ENCODE measurements around the gene HNRNPH2. TPM values are rescaled to one million over a fixed set of nuclear protein-coding genes. Genes with fewer than 3 reads are reported as not detected.

Gene HNRNPH2
- total and polyA plus RNA-seq, 8 donors: 5.5 to 98.4 (median 33.6) TPM

DNA sequence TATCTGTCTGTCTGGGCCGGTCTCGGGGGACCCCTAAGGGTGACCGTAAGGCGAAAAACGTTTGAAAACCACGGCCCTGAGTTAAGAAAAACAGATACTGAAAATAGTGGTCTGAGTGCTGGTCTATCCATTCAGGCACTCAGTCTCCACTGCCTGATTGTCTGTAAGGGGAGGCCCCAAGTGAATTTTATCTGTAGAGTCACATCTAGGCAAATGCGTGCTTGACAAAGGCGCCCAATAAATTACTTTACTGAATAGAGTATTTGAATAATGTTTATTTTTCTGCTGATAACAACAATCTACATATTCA, 465 bp downstream of the HNRNPH2 start:
- Histone ChIP-seq H3K4me3 (peak overlapping the region; percentile 44 to 62 (median 50)), H3K9me3 (peaks cover 0 to 4% (median 0%) of the 10 kb centered on the region in 4 donors), H3K27ac (peak overlapping the region; percentile 73 to 95 (median 90)), H3K36me3 (peaks cover 3 to 20% (median 14%) of the 10 kb centered on the region in 4 donors), H3K27me3 (no peaks in the 10 kb centered on the region), H3K4me1 (peaks cover 0 to 49% (median 17%) of the 10 kb centered on the region in 4 donors)
- TF ChIP-seq POLR2A (IDR thresholded peaks at IDR 0.05) (no peak), CTCF (IDR thresholded peaks at IDR 0.05) (no peak), POLR2AphosphoS5 (IDR thresholded peaks at IDR 0.05) (no peak), EP300 (IDR thresholded peaks at IDR 0.05) (no peak)
- 0 to 34% (median 15%) methylated on average over 7 to 8 of the region's 8 CpGs for WGBS, 5 donors
- no peak for DNase-seq
- intact Hi-C loops (cut with DNase I; ENCODE audit: low total_unique reads): no loop called here

DNA sequence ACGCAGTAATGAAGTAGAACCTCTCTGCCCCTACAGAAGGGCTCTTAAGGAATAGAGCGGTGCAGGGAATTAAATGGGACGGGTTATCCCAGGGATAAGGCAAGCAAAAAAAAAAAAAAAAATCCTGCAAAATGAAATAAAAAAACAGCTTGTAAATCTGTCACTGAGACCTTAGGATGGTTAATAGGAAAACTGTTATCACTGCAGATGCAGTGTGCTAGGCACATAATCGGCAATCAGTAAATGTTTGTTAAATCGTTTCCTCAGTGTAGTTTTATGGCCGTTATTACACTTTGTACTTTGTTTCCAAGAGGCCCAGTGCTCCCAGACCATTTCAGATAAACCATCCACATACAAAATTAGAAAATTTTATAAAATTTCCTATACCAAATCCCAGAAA, 1.0 kb downstream of the HNRNPH2 start:
- Histone ChIP-seq H3K4me1 (peaks cover 0 to 49% (median 17%) of the 10 kb centered on the region in 4 donors), H3K9me3 (peaks cover 0 to 4% (median 0%) of the 10 kb centered on the region in 4 donors), H3K36me3 (peaks cover 3 to 21% (median 14%) of the 10 kb centered on the region in 4 donors), H3K27ac (peak overlapping the region in 4 of 5 donors; percentile 89 to 95 (median 91)), H3K27me3 (no peaks in the 10 kb centered on the region), H3K4me3 (peak overlapping the region; percentile 44 to 62 (median 50))
- TF ChIP-seq POLR2AphosphoS5 (IDR thresholded peaks at IDR 0.05) (no peak), POLR2A (IDR thresholded peaks at IDR 0.05) (no peak), EP300 (IDR thresholded peaks at IDR 0.05) (no peak), CTCF (IDR thresholded peaks at IDR 0.05) (no peak)
- DNase-seq: peak in 1 of 2 donors; percentile 23
- intact Hi-C loops (cut with DNase I; ENCODE audit: low total_unique reads): no loop called here
- 0 to 35% (median 2%) methylated on average over 6 of the region's 6 CpGs for WGBS, 5 donors

GRCh38 chrX:101410461-101410860, 2.4 kb downstream of the HNRNPH2 start:
- peak overlapping the region in 2 of 4 donors; percentile 44 to 51 for H3K4me3 ChIP-seq
- peaks cover 3 to 21% (median 14%) of the 10 kb centered on the region in 4 donors for H3K36me3 ChIP-seq
- H3K4me1 ChIP-seq: peaks cover 0 to 58% (median 20%) of the 10 kb centered on the region in 4 donors
- intact Hi-C loops (cut with DNase I; ENCODE audit: low total_unique reads): no loop called here
- no peaks in the 10 kb centered on the region for H3K27me3 ChIP-seq
- peaks cover 0 to 4% (median 0%) of the 10 kb centered on the region in 4 donors for H3K9me3 ChIP-seq
- H3K27ac ChIP-seq: peak overlapping the region in 2 of 5 donors; percentile 17 to 62
- DNase-seq: peak in 1 of 2 donors; percentile 20
- WGBS, 5 donors: 19 to 45% (median 34%) methylated on average over 7 of the region's 7 CpGs
- TF ChIP-seq CTCF (IDR thresholded peaks at IDR 0.05): no peak
- no peak for TF ChIP-seq POLR2A (IDR thresholded peaks at IDR 0.05)
- TF ChIP-seq POLR2AphosphoS5 (IDR thresholded peaks at IDR 0.05): no peak
- no peak for TF ChIP-seq EP300 (IDR thresholded peaks at IDR 0.05)

DNA sequence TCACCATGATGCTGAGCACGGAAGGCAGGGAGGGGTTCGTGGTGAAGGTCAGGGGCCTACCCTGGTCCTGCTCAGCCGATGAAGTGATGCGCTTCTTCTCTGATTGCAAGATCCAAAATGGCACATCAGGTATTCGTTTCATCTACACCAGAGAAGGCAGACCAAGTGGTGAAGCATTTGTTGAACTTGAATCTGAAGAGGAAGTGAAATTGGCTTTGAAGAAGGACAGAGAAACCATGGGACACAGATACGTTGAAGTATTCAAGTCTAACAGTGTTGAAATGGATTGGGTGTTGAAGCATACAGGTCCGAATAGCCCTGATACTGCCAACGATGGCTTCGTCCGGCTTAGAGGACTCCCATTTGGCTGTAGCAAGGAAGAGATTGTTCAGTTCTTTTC, 4.0 kb downstream of the HNRNPH2 start:
- peaks cover 0 to 4% (median 0%) of the 10 kb centered on the region in 4 donors for H3K9me3 ChIP-seq
- no peaks in the 10 kb centered on the region for H3K27me3 ChIP-seq
- intact Hi-C loops (cut with DNase I; ENCODE audit: low total_unique reads): no loop called here
- DNase-seq: no peak
- peaks cover 3 to 21% (median 14%) of the 10 kb centered on the region in 4 donors for H3K36me3 ChIP-seq
- peaks cover 0 to 64% (median 25%) of the 10 kb centered on the region in 4 donors for H3K4me1 ChIP-seq
- H3K27ac ChIP-seq: peak overlapping the region in 1 of 5 donors; percentile 51
- 75 to 87% (median 84%) methylated on average over 10 of the region's 10 CpGs for WGBS, 5 donors
- H3K4me3 ChIP-seq: no peak overlapping the region
- no peak for TF ChIP-seq POLR2A (IDR thresholded peaks at IDR 0.05)
- TF ChIP-seq POLR2AphosphoS5 (IDR thresholded peaks at IDR 0.05): no peak
- no peak for TF ChIP-seq CTCF (IDR thresholded peaks at IDR 0.05)

Measured in stomach (tissue), 9 donors.